K562 (cell line): ENCODE measurements around the gene CYBRD1. TPM values are rescaled to one million over a fixed set of nuclear protein-coding genes. Genes with fewer than 3 reads are reported as not detected.

Experiments used
- CXXC5 ChIP-seq: fragments of 250-450 bp; sonication (Bioruptor Pico); IDR thresholded peaks from 2 replicates; pipeline ENCODE4 v1.8.0; 2022; ENCODE audit warnings: inconsistent platforms, mild to moderate bottlenecking, moderate library complexity
- HNRNPL ChIP-seq: fragments of 200-400 bp; formaldehyde crosslinking; IDR thresholded peaks from 2 replicates; pipeline ENCODE4 v1.6.1; 2017; ENCODE audit warnings: low read depth, mild to moderate bottlenecking, low read length
- KAT2B ChIP-seq: IDR thresholded peaks from one replicate; pipeline ENCODE4 v1.6.1; 2012; ENCODE audit warnings: low read depth, mild to moderate bottlenecking, control low read depth, inconsistent platforms, low read length, moderate library complexity
- KDM1A ChIP-seq, 2 experiments: fragments of 450-650 bp; IDR thresholded peaks; 2 replicates each; pipeline ENCODE4 v1.6.1; 2016; ENCODE audit warnings: mild to moderate bottlenecking in 2 of 2
- MLX ChIP-seq, 2 experiments: fragments of 450-650 bp in 1 of 2; sonication (generic) in 1 of 2; formaldehyde crosslinking; conservative IDR thresholded peaks; 2 replicates each; pipeline versions ENCODE4 v1.4.0 to v1.8.1; 2020 to 2022; ENCODE audit warnings: mild to moderate bottlenecking in 1 of 2, missing genetic modification reagents in 1 of 2
- TFAM ChIP-seq: fragments of 250-450 bp; sonication (Bioruptor Pico); conservative IDR thresholded peaks from 2 replicates; pipeline ENCODE4 v1.5.0; 2021; ENCODE audit warnings: mild to moderate bottlenecking, moderate library complexity
- YBX1 ChIP-seq: fragments of 450-650 bp; IDR thresholded peaks from 2 replicates; pipeline ENCODE4 v1.7.1; 2016; ENCODE audit warnings: mild to moderate bottlenecking
- ZNF140 ChIP-seq: fragments of 250-450 bp; sonication (Bioruptor Pico); IDR thresholded peaks from 2 replicates; pipeline ENCODE4 v1.8.0; 2021; ENCODE audit warnings: moderate library complexity, mild to moderate bottlenecking, inconsistent platforms
- ZNF584 ChIP-seq: fragments of 200-800 bp; sonication (Bioruptor generic); IDR thresholded peaks from 2 replicates; pipeline ENCODE4 v1.6.1; 2016; ENCODE audit warnings: low read depth, mild to moderate bottlenecking, missing genetic modification characterization, missing compliant biosample characterization
- ZNF586 ChIP-seq: fragments of 450-650 bp; formaldehyde crosslinking; conservative IDR thresholded peaks from 2 replicates; pipeline ENCODE4 v1.4.0; 2020; ENCODE audit warnings: mild to moderate bottlenecking, moderate library complexity
- polyA plus RNA-seq, 8 experiments: library from polyadenylated mRNA; depleted of rRNA in 4 of 8; stranded (reverse) in 5 of 8; unstranded in 3 of 8; fragments of >200 nt; fragmentation: Nextera tagmentation in 2 of 8; fragmentation: Illumina TruSeq in 1 of 8; extraction: Ambion mirVana in 2 of 8; extraction: Trizol in 1 of 8; gene quantifications; 2 replicates each; pipeline versions ENCODE4 v1.2.1 to v1.2.3, GENCODE V29; 2011 to 2014; ENCODE audit warnings: inconsistent platforms in 1 of 8, missing spikeins in 1 of 8
- total RNA-seq, 7 experiments: library from RNA; depleted of rRNA in 6 of 7; stranded (reverse); fragments of >200 nt in 6 of 7; fragmentation: Illumina TruSeq in 2 of 7; extraction: Trizol in 2 of 7; gene quantifications; 2 replicates each; pipeline versions ENCODE4 v1.2.1 to v1.2.3, GENCODE V29; 2011 to 2021; ENCODE audit warnings: low replicate concordance in 1 of 7
- TF ChIP-seq, protein P1 (sequence below): fragments of 200-600 bp; sonication (generic); IDR thresholded peaks from one replicate; pipeline ENCODE4 v1.6.1; 2012; ENCODE audit warnings: mild to moderate bottlenecking, low read depth, low read length, inconsistent platforms
- TF ChIP-seq, protein P2 (sequence below): sonication (generic); formaldehyde crosslinking; IDR thresholded peaks from 2 replicates; pipeline ENCODE4 v1.8.0; 2022; ENCODE audit warnings: missing genetic modification reagents, mild to moderate bottlenecking, borderline replicate concordance

CYBRD1 gene
- total and polyA plus RNA-seq, 9 of the 15 experiments (the other 6 are each of a cell fraction or from before 2014, with no cell fraction given) = 9.6 to 22.4 (median 15.6) TPM

DNA sequence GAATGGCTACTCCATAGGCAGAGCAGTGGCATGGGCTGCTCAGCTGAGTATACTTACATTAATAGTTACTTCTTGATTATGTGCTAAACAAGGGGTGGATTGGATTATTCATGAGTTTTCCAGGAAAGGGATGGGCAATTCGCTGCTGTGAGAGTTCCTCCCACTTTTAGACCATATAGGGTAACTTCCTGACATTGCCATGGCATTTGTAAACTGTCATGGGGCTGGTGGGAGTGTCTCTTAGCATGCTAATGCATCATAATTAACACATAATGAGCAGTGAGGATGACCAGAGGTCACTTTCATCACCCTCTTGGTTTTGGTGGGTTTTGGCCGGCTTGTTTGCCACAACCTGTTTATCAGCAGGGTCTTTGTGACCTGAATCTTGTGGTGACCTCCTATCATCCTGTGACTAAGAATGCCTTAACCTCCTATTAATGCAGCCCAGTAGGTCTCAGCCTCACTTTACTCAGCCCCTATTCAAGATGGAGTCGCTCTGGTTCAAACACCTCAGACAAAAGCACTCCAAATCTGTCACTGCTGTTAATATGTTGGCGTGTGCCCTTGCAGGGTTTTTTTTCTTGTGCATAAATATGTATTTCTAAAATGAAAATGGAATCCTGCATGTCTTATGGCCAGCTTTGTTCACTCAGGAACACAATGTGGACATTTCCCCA is 56.0 kb downstream of the CYBRD1 start (continued):
- TF ChIP-seq, protein P1, sequence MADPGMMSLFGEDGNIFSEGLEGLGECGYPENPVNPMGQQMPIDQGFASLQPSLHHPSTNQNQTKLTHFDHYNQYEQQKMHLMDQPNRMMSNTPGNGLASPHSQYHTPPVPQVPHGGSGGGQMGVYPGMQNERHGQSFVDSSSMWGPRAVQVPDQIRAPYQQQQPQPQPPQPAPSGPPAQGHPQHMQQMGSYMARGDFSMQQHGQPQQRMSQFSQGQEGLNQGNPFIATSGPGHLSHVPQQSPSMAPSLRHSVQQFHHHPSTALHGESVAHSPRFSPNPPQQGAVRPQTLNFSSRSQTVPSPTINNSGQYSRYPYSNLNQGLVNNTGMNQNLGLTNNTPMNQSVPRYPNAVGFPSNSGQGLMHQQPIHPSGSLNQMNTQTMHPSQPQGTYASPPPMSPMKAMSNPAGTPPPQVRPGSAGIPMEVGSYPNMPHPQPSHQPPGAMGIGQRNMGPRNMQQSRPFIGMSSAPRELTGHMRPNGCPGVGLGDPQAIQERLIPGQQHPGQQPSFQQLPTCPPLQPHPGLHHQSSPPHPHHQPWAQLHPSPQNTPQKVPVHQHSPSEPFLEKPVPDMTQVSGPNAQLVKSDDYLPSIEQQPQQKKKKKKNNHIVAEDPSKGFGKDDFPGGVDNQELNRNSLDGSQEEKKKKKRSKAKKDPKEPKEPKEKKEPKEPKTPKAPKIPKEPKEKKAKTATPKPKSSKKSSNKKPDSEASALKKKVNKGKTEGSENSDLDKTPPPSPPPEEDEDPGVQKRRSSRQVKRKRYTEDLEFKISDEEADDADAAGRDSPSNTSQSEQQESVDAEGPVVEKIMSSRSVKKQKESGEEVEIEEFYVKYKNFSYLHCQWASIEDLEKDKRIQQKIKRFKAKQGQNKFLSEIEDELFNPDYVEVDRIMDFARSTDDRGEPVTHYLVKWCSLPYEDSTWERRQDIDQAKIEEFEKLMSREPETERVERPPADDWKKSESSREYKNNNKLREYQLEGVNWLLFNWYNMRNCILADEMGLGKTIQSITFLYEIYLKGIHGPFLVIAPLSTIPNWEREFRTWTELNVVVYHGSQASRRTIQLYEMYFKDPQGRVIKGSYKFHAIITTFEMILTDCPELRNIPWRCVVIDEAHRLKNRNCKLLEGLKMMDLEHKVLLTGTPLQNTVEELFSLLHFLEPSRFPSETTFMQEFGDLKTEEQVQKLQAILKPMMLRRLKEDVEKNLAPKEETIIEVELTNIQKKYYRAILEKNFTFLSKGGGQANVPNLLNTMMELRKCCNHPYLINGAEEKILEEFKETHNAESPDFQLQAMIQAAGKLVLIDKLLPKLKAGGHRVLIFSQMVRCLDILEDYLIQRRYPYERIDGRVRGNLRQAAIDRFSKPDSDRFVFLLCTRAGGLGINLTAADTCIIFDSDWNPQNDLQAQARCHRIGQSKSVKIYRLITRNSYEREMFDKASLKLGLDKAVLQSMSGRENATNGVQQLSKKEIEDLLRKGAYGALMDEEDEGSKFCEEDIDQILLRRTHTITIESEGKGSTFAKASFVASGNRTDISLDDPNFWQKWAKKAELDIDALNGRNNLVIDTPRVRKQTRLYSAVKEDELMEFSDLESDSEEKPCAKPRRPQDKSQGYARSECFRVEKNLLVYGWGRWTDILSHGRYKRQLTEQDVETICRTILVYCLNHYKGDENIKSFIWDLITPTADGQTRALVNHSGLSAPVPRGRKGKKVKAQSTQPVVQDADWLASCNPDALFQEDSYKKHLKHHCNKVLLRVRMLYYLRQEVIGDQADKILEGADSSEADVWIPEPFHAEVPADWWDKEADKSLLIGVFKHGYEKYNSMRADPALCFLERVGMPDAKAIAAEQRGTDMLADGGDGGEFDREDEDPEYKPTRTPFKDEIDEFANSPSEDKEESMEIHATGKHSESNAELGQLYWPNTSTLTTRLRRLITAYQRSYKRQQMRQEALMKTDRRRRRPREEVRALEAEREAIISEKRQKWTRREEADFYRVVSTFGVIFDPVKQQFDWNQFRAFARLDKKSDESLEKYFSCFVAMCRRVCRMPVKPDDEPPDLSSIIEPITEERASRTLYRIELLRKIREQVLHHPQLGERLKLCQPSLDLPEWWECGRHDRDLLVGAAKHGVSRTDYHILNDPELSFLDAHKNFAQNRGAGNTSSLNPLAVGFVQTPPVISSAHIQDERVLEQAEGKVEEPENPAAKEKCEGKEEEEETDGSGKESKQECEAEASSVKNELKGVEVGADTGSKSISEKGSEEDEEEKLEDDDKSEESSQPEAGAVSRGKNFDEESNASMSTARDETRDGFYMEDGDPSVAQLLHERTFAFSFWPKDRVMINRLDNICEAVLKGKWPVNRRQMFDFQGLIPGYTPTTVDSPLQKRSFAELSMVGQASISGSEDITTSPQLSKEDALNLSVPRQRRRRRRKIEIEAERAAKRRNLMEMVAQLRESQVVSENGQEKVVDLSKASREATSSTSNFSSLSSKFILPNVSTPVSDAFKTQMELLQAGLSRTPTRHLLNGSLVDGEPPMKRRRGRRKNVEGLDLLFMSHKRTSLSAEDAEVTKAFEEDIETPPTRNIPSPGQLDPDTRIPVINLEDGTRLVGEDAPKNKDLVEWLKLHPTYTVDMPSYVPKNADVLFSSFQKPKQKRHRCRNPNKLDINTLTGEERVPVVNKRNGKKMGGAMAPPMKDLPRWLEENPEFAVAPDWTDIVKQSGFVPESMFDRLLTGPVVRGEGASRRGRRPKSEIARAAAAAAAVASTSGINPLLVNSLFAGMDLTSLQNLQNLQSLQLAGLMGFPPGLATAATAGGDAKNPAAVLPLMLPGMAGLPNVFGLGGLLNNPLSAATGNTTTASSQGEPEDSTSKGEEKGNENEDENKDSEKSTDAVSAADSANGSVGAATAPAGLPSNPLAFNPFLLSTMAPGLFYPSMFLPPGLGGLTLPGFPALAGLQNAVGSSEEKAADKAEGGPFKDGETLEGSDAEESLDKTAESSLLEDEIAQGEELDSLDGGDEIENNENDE = no peak
- TF ChIP-seq YBX1 = no peak
- peak; percentile 32 for TF ChIP-seq CXXC5
- TF ChIP-seq ZNF140 = no peak
- TF ChIP-seq, protein P2, sequence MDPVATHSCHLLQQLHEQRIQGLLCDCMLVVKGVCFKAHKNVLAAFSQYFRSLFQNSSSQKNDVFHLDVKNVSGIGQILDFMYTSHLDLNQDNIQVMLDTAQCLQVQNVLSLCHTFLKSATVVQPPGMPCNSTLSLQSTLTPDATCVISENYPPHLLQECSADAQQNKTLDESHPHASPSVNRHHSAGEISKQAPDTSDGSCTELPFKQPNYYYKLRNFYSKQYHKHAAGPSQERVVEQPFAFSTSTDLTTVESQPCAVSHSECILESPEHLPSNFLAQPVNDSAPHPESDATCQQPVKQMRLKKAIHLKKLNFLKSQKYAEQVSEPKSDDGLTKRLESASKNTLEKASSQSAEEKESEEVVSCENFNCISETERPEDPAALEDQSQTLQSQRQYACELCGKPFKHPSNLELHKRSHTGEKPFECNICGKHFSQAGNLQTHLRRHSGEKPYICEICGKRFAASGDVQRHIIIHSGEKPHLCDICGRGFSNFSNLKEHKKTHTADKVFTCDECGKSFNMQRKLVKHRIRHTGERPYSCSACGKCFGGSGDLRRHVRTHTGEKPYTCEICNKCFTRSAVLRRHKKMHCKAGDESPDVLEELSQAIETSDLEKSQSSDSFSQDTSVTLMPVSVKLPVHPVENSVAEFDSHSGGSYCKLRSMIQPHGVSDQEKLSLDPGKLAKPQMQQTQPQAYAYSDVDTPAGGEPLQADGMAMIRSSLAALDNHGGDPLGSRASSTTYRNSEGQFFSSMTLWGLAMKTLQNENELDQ (CRISPR knock-in tag) = no peak
- TF ChIP-seq KDM1A (IDR thresholded peaks at IDR 0.05) = no peak
- TF ChIP-seq HNRNPL = no peak
- peak; percentile 97 for TF ChIP-seq ZNF584 (CRISPR knock-in tag)
- TF ChIP-seq TFAM (CRISPR knock-in tag) = no peak
- TF ChIP-seq ZNF586 (CRISPR knock-in tag) = no peak
- no peak for TF ChIP-seq MLX (CRISPR knock-in tag; conservative IDR thresholded peaks at IDR 0.05)
- no peak for TF ChIP-seq KAT2B
